ENCODE results near the gene C14orf93. TPM values are rescaled to one million over a fixed set of nuclear protein-coding genes. Genes with fewer than 3 reads are reported as not detected.

C14orf93 gene
- total and polyA plus RNA-seq, 2 donors (not counting 1 experiment from before 2014, with no cell fraction given), result 4.8 to 13.0 TPM

GRCh38 chr14:23043145-23043544 is 33.2 kb upstream of the C14orf93 start:
- no peak overlapping the region for H3K4me3 ChIP-seq (replicated peaks in 1 of 4; ENCODE audit: control extremely low read depth in 1 of 4, insufficient read depth in 1 of 4, low read depth in 3 of 4, low read length in 4 of 4)
- H3K79me2 ChIP-seq (ENCODE audit: control insufficient read depth, insufficient read depth, low read length), result no peaks in the 10 kb centered on the region
- TF ChIP-seq EZH2 (IDR thresholded peaks at IDR 0.05; ENCODE audit: low read length, missing control alignments) (no peak), CTCF (conservative IDR thresholded peaks at IDR 0.05 in 1 of 2, IDR thresholded peaks at IDR 0.05 in 1 of 2; ENCODE audit: low read depth in 1 of 2, low read length in 2 of 2) (no peak)
- no peak overlapping the region for H3K9ac ChIP-seq (ENCODE audit: insufficient read depth, low read length)
- H3K36me3 ChIP-seq (ENCODE audit: control insufficient read depth, insufficient read depth, low read length), result no peaks in the 10 kb centered on the region
- no peak overlapping the region for H2AFZ ChIP-seq (ENCODE audit: low read length)
- H4K20me1 ChIP-seq (ENCODE audit: control insufficient read depth, extremely low read depth, insufficient read depth, low read length), result no peaks in the 10 kb centered on the region
- H3K27ac ChIP-seq (ENCODE audit: insufficient read depth, low read length), result no peak overlapping the region
- H3K4me2 ChIP-seq (ENCODE audit: extremely low read depth, insufficient read depth, low read length), result no peak overlapping the region
- no peaks in the 10 kb centered on the region for H3K9me3 ChIP-seq (ENCODE audit: control insufficient read depth, insufficient read depth, low read depth, low read length)
- no peaks in the 10 kb centered on the region for H3K27me3 ChIP-seq (ENCODE audit: control insufficient read depth, insufficient read depth, low read length)
- H3K4me1 ChIP-seq (ENCODE audit: control insufficient read depth, extremely low read depth, insufficient read depth, low read length), result no peaks in the 10 kb centered on the region
- DNase-seq (ENCODE audit: low read depth in 2 of 2), result no peak

- Histone ChIP-seq H3K9ac (ENCODE audit: insufficient read depth, low read length) (no peak within 1 kb of the TSS), H3K4me1 (ENCODE audit: control insufficient read depth, extremely low read depth, insufficient read depth, low read length) (no peaks in the 10 kb centered on the region), H2AFZ (ENCODE audit: low read length) (no peak within 1 kb of the TSS), H4K20me1 (ENCODE audit: control insufficient read depth, extremely low read depth, insufficient read depth, low read length) (no peaks in the 10 kb centered on the region), H3K27ac (ENCODE audit: insufficient read depth, low read length) (no peak within 1 kb of the TSS), H3K36me3 (ENCODE audit: control insufficient read depth, insufficient read depth, low read length) (no peaks in the 10 kb centered on the region), H3K9me3 (ENCODE audit: control insufficient read depth, insufficient read depth, low read depth, low read length) (no peaks in the 10 kb centered on the region), H3K79me2 (ENCODE audit: control insufficient read depth, insufficient read depth, low read length) (no peaks in the 10 kb centered on the region), H3K4me2 (ENCODE audit: extremely low read depth, insufficient read depth, low read length) (no peak within 1 kb of the TSS), H3K4me3 (replicated peaks in 1 of 4; ENCODE audit: control extremely low read depth in 1 of 4, insufficient read depth in 1 of 4, low read depth in 3 of 4, low read length in 4 of 4) (no peak within 1 kb of the TSS), H3K27me3 (ENCODE audit: control insufficient read depth, insufficient read depth, low read length) (no peaks in the 10 kb centered on the region)
- no peak for TF ChIP-seq EZH2 (IDR thresholded peaks at IDR 0.05; ENCODE audit: low read length, missing control alignments)
- TF ChIP-seq CTCF (conservative IDR thresholded peaks at IDR 0.05 in 1 of 2, IDR thresholded peaks at IDR 0.05 in 1 of 2; ENCODE audit: low read depth in 1 of 2, low read length in 2 of 2), result no peak
- DNase-seq (ENCODE audit: low read depth in 2 of 2), result no peak
These were observed 32.4 kb upstream of the C14orf93 start, which contains the start of gene PSMB11 for GRCh38 chr14:23042162-23042965. TSS of gene PSMB11 (plus strand) at chr14:23042212. CDS start at chr14:23042226, 14 bp downstream.

- Histone ChIP-seq H2AFZ (ENCODE audit: low read length) (no peak overlapping the region), H3K27ac (ENCODE audit: insufficient read depth, low read length) (no peak overlapping the region), H3K79me2 (ENCODE audit: control insufficient read depth, insufficient read depth, low read length) (no peaks in the 10 kb centered on the region), H3K4me2 (ENCODE audit: extremely low read depth, insufficient read depth, low read length) (no peak overlapping the region), H3K4me3 (replicated peaks in 1 of 4; ENCODE audit: control extremely low read depth in 1 of 4, insufficient read depth in 1 of 4, low read depth in 3 of 4, low read length in 4 of 4) (no peak overlapping the region), H4K20me1 (ENCODE audit: control insufficient read depth, extremely low read depth, insufficient read depth, low read length) (no peaks in the 10 kb centered on the region), H3K4me1 (ENCODE audit: control insufficient read depth, extremely low read depth, insufficient read depth, low read length) (no peaks in the 10 kb centered on the region), H3K9ac (ENCODE audit: insufficient read depth, low read length) (no peak overlapping the region), H3K27me3 (ENCODE audit: control insufficient read depth, insufficient read depth, low read length) (no peaks in the 10 kb centered on the region), H3K9me3 (ENCODE audit: control insufficient read depth, insufficient read depth, low read depth, low read length) (no peaks in the 10 kb centered on the region), H3K36me3 (ENCODE audit: control insufficient read depth, insufficient read depth, low read length) (no peaks in the 10 kb centered on the region)
- no peak for TF ChIP-seq EZH2 (IDR thresholded peaks at IDR 0.05; ENCODE audit: low read length, missing control alignments)
- TF ChIP-seq CTCF (conservative IDR thresholded peaks at IDR 0.05 in 1 of 2, IDR thresholded peaks at IDR 0.05 in 1 of 2; ENCODE audit: low read depth in 1 of 2, low read length in 2 of 2), result no peak
- DNase-seq (ENCODE audit: low read depth in 2 of 2), result no peak
These were observed 31.8 kb upstream of the C14orf93 start for GRCh38 chr14:23041729-23042128.
